Activated naive CD8-positive, alpha-beta T cell treated with anti-CD3 and anti-CD28 coated beads for 36 hours (primary cell): Measurements from ENCODE around the gene TMEM94. TPM values are rescaled to one million over a fixed set of nuclear protein-coding genes. Genes with fewer than 3 reads are reported as not detected.

ENCODE experiments used
- DNase-seq: peaks from one replicate; pipeline ENCODE4 v3.0.0; 2021
- H3K27ac Mint-ChIP-seq: one replicate; pipeline ENCODE4 v1.8.0; 2022; ENCODE audit warnings: mild to moderate bottlenecking, moderate library complexity, mixed read lengths
- H3K27me3 Mint-ChIP-seq: one replicate; pipeline ENCODE4 v1.8.0; 2022; ENCODE audit warnings: mild to moderate bottlenecking, mixed read lengths
- H3K36me3 Mint-ChIP-seq: one replicate; pipeline ENCODE4 v1.8.0; 2021; ENCODE audit warnings: mild to moderate bottlenecking, mixed read lengths
- H3K4me1 Mint-ChIP-seq: one replicate; pipeline ENCODE4 v1.8.0; 2021; ENCODE audit warnings: mixed read lengths
- H3K4me3 Mint-ChIP-seq: one replicate; pipeline ENCODE4 v1.8.0; 2022; ENCODE audit warnings: mild to moderate bottlenecking, moderate library complexity, mixed read lengths
- H3K9me3 Mint-ChIP-seq: one replicate; pipeline ENCODE4 v1.8.0; 2022; ENCODE audit warnings: mixed read lengths
- total RNA-seq, 2 experiments: library from RNA; stranded (reverse); gene quantifications; one replicate each; pipeline ENCODE4 v1.2.3, GENCODE V29; 2021

Gene TMEM94
- total RNA-seq, 2 experiments from 2014 or later = 46.6 to 55.5 TPM

DNA sequence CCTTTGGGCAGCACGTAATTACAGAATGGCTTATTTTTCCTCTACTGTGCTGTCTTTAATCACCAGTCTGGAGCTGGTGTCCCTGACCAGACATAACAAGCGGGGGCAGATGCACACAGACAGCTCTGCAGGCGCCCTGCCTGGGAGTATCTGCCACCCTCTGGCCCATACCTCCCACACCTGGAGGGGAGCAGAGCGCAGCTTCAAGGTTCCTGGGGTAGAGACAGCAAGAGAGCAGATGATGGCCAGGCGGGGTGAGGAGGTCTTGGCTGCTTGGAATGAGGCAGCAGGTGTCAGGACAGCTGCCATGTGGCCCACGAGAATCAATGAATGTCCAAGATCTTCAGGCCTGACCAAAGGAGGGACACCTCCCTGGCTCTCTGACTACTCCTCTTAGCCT lies 23.8 kb downstream of the TMEM94 start:
- Mint-ChIP-seq H3K27me3 (no peaks in the 10 kb centered on the region), H3K27ac (no peak overlapping the region), H3K4me3 (no peak overlapping the region), H3K9me3 (no peaks in the 10 kb centered on the region), H3K36me3 (no peaks in the 10 kb centered on the region), H3K4me1 (no peaks in the 10 kb centered on the region)
- no peak for DNase-seq

- H3K36me3 Mint-ChIP-seq = peaks cover 1% of the 10 kb centered on the region
- H3K9me3 Mint-ChIP-seq = no peaks in the 10 kb centered on the region
- no peak overlapping the region for H3K27ac Mint-ChIP-seq
Measured at GRCh38 chr17:75481194-75482068, 25.0 kb downstream of the TMEM94 start.

GRCh38 chr17:75482098-75482942 lies 25.9 kb downstream of the TMEM94 start:
- no peaks in the 10 kb centered on the region for H3K27me3 Mint-ChIP-seq
- H3K9me3 Mint-ChIP-seq = no peaks in the 10 kb centered on the region
- peaks cover 9% of the 10 kb centered on the region for H3K4me1 Mint-ChIP-seq
- H3K27ac Mint-ChIP-seq = no peak overlapping the region
- no peak overlapping the region for H3K4me3 Mint-ChIP-seq
- peaks cover 4% of the 10 kb centered on the region for H3K36me3 Mint-ChIP-seq
- no peak for DNase-seq

More at GRCh38 chr17:75481194-75482068, 25.0 kb downstream of the TMEM94 start:
- Mint-ChIP-seq H3K4me3 (no peak overlapping the region), H3K4me1 (peaks cover 1% of the 10 kb centered on the region), H3K27me3 (no peaks in the 10 kb centered on the region)
- no peak for DNase-seq

- Mint-ChIP-seq H3K4me1 (peaks cover 18% of the 10 kb centered on the region), H3K27ac (no peak overlapping the region), H3K36me3 (peaks cover 6% of the 10 kb centered on the region), H3K9me3 (no peaks in the 10 kb centered on the region), H3K4me3 (no peak overlapping the region), H3K27me3 (no peaks in the 10 kb centered on the region)
- DNase-seq = no peak
Measured at GRCh38 chr17:75485688-75486087, 29.3 kb downstream of the TMEM94 start.

DNA sequence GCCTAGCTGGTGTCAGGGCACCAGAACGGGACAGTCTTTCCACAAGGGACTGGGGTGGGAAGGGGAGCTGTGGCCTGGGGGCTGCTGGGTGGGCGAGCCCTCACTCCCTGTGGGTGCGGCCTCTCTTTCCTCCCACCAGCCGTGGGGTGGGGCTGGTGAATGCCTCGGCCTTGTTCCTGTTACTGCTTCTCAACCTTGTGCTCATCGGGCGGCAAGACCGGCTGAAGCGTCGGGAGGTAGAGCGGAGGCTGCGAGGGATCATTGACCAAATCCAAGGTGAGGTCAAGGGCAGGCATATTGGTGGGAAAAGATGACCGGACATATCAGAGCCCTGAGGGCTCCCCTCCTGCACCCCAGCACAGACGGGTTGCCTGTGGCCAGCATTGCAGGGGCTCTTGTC lies 29.7 kb downstream of the TMEM94 start:
- H3K4me1 Mint-ChIP-seq = peaks cover 18% of the 10 kb centered on the region
- DNase-seq = no peak
- H3K27ac Mint-ChIP-seq = peak overlapping the region; percentile 48
- no peaks in the 10 kb centered on the region for H3K27me3 Mint-ChIP-seq
- no peak overlapping the region for H3K4me3 Mint-ChIP-seq
- H3K9me3 Mint-ChIP-seq = no peaks in the 10 kb centered on the region
- H3K36me3 Mint-ChIP-seq = peaks cover 6% of the 10 kb centered on the region

DNA sequence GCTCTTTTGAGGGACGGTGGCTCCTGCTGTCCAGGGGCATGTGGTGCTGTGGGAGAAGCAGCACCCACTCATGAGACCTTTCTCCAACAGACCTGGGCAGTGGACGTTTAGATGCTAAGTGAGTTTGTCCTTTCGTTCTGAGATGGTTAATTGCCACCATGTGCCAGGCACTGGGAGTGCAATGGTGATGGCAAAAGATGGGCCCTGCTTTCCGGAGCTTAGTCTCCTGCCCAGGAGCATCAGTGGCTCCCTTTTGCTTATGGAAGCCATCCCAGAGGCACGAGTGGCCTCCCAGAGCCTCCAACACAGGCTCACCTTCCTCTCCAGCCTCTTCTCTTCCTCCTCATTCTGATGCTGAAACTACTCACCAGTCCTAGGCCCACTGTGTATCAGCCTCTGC lies 30.5 kb downstream of the TMEM94 start:
- Mint-ChIP-seq H3K4me1 (peaks cover 18% of the 10 kb centered on the region), H3K4me3 (peak overlapping the region; percentile 53)

DNA sequence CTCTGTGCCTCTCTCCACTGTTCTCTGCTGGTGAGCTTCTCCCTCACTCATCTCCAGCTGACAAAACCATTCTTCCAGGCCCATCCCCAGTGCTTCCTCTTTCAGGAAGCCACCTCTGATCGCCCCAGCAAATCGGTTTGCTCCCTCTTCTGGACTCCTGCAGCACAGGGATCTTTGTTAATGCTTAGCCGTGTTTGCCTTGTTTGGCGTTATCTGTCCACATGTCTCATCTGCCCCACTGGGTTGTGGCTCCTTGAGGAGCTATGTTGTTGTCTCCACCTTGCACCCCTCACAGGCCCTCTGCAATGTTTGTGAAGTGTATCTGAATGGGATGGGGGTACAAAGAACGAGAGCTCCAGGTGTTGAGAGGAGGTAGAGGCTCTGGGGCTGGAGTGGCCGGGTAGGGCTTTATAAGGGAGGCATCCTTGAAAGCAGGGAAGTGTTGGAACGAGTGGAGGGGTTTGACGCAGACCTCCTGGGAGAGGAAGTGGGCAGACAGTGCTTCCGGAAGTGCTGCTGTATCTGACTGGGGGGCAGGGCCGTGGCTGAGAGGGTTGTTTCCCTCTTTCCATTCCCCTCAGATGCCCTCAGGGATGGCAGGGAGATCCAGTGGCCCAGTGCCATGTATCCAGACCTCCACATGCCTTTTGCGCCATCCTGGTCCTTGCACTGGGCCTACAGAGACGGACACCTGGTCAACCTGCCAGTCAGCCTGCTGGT lies 31.1 kb downstream of the TMEM94 start:
- H3K4me3 Mint-ChIP-seq = peak overlapping the region; percentile 53
- peaks cover 18% of the 10 kb centered on the region for H3K4me1 Mint-ChIP-seq
- peak overlapping the region; percentile 92 for H3K27ac Mint-ChIP-seq
- H3K36me3 Mint-ChIP-seq = peaks cover 6% of the 10 kb centered on the region
- peak; percentile 50 for DNase-seq
- no peaks in the 10 kb centered on the region for H3K27me3 Mint-ChIP-seq
- no peaks in the 10 kb centered on the region for H3K9me3 Mint-ChIP-seq

More for the DNA sequence above, 30.5 kb downstream of the TMEM94 start:
- Mint-ChIP-seq H3K27ac (peak overlapping the region; percentile 92), H3K27me3 (no peaks in the 10 kb centered on the region), H3K9me3 (no peaks in the 10 kb centered on the region), H3K36me3 (peaks cover 6% of the 10 kb centered on the region)
- no peak for DNase-seq

DNA sequence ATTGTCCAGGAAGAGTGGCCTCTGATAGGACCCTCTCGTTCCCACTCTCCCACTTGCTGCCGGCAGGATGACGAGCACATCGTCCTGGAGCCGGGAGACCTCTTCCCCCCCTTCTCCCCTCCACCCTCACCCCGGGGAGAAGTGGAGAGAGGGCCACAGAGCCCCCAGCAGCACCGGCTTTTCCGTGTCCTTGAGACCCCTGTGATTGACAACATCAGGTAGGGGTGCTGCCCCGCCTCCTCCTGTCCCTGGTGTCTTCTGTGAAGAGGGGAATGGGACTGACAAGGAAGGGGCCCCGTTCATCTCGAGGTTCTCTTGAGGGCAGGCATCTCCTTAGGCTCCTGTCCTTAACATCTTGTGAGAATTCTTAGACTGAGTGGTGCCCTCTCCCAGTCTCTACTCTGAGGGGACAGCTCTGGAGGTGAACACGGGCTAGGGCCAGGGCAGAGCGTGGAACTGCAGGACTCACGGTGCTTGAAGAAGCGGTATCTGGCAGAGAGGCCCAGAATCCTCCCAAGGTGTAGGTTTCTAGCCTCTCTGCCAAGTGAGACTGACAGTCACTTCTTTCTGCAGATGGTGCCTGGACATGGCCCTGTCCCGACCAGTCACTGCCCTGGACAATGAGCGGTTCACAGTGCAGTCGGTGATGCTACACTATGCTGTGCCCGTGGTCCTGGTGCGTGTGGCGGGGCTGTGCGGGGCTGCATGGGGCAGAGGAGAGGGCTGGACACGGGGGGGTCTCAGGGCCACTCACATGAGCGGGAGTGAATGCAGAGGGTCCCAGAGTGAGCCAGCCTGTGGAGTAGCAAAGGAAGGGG lies 32.5 kb downstream of the TMEM94 start:
- peak overlapping the region; percentile 92 for H3K27ac Mint-ChIP-seq
- no peaks in the 10 kb centered on the region for H3K27me3 Mint-ChIP-seq

GRCh38 chr17:75489511-75489955 lies 33.1 kb downstream of the TMEM94 start:
- no peaks in the 10 kb centered on the region for H3K27me3 Mint-ChIP-seq
- DNase-seq = no peak
- H3K27ac Mint-ChIP-seq = peak overlapping the region; percentile 31
- H3K36me3 Mint-ChIP-seq = peaks cover 6% of the 10 kb centered on the region
- H3K4me3 Mint-ChIP-seq = no peak overlapping the region
- no peaks in the 10 kb centered on the region for H3K9me3 Mint-ChIP-seq
- H3K4me1 Mint-ChIP-seq = peaks cover 18% of the 10 kb centered on the region

More for the DNA sequence above, 32.5 kb downstream of the TMEM94 start:
- no peak for DNase-seq
- Mint-ChIP-seq H3K4me1 (peaks cover 18% of the 10 kb centered on the region), H3K4me3 (no peak overlapping the region), H3K9me3 (no peaks in the 10 kb centered on the region), H3K36me3 (peaks cover 6% of the 10 kb centered on the region)

GRCh38 chr17:75490173-75490743 lies 33.8 kb downstream of the TMEM94 start:
- H3K4me1 Mint-ChIP-seq = peaks cover 18% of the 10 kb centered on the region
- no peak overlapping the region for H3K4me3 Mint-ChIP-seq
- no peak for DNase-seq
- no peaks in the 10 kb centered on the region for H3K9me3 Mint-ChIP-seq
- H3K27me3 Mint-ChIP-seq = no peaks in the 10 kb centered on the region
- H3K27ac Mint-ChIP-seq = no peak overlapping the region
- H3K36me3 Mint-ChIP-seq = peaks cover 6% of the 10 kb centered on the region

GRCh38 chr17:75490953-75491649 lies 34.7 kb downstream of the TMEM94 start:
- Mint-ChIP-seq H3K9me3 (no peaks in the 10 kb centered on the region), H3K4me1 (peaks cover 18% of the 10 kb centered on the region), H3K4me3 (no peak overlapping the region), H3K27me3 (no peaks in the 10 kb centered on the region), H3K27ac (no peak overlapping the region), H3K36me3 (peaks cover 6% of the 10 kb centered on the region)
- DNase-seq = no peak

DNA sequence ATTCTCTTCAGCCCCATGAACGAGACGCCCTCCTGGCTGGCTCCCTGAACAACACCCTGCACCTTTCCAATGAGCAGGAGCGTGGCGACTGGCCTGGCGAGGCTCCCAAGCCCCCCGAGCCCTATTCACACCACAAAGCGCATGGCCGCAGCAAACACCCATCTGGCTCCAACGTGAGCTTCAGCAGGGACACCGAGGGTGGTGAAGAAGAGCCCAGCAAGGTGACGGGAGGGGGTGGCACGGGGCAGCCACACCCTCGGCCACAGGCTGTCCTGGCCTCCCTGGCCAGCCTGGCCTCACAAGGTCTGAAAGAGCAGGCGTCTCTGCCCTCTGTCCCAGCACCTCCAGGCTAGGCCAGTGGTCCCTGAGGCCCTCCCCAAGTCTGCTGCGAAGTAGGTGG lies 35.2 kb downstream of the TMEM94 start:
- H3K27me3 Mint-ChIP-seq = no peaks in the 10 kb centered on the region
- H3K9me3 Mint-ChIP-seq = no peaks in the 10 kb centered on the region
- H3K36me3 Mint-ChIP-seq = peaks cover 5% of the 10 kb centered on the region
- H3K27ac Mint-ChIP-seq = no peak overlapping the region
- no peak overlapping the region for H3K4me3 Mint-ChIP-seq
- H3K4me1 Mint-ChIP-seq = peaks cover 16% of the 10 kb centered on the region
- no peak for DNase-seq

DNA sequence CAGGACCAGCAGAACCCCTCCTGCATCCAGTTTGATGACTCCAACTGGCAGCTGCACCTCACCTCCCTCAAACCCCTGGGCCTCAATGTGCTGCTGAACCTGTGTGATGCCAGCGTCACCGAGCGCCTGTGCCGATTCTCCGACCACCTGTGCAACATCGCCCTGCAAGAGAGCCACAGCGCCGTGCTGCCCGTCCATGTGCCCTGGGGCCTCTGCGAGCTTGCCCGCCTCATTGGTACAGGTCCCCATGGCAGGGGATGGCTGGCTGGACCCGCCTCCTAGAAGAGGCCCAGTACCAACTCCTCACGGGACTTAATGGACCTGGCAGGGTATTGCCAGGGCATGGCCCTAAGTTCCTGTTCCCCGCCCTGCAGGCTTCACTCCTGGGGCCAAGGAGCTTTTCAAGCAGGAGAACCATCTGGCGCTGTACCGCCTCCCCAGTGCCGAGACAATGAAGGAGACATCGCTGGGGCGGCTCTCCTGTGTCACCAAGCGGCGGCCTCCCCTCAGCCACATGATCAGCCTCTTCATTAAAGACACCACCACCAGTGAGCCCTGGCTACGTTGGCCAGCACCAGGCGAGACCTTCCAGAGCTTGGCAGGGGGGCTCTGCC lies 36.2 kb downstream of the TMEM94 start:
- Mint-ChIP-seq H3K4me1 (peaks cover 8% of the 10 kb centered on the region), H3K4me3 (no peak overlapping the region), H3K27me3 (no peaks in the 10 kb centered on the region), H3K27ac (no peak overlapping the region), H3K36me3 (no peaks in the 10 kb centered on the region), H3K9me3 (no peaks in the 10 kb centered on the region)
- no peak for DNase-seq
